H9 (cell line): Measurements from ENCODE around the gene CAPSL. TPM values are rescaled to one million over a fixed set of nuclear protein-coding genes. Genes with fewer than 3 reads are reported as not detected.

ENCODE experiments used
- DNase-seq: peaks from one replicate; pipeline ENCODE4 v3.0.0-alpha.2; 2017
- H2AFZ ChIP-seq: one replicate; pipeline ENCODE4 v1.6.1; 2013; ENCODE audit warnings: mild to moderate bottlenecking, low read length, control low read depth, moderate library complexity
- H2AK5ac ChIP-seq: 2 replicates; pipeline ENCODE4 v1.6.1; 2013; ENCODE audit warnings: low read length, control low read depth, mixed read lengths; ENCODE audit not compliant: insufficient read length
- H2BK120ac ChIP-seq: one replicate; pipeline ENCODE4 v1.6.1; 2013; ENCODE audit warnings: low read depth, mild to moderate bottlenecking, low read length, control low read depth, inconsistent platforms; ENCODE audit not compliant: poor library complexity, severe bottlenecking
- H2BK12ac ChIP-seq: 2 replicates; pipeline ENCODE4 v1.6.1; 2013; ENCODE audit warnings: low read length, control low read depth, mixed read lengths, low read depth; ENCODE audit not compliant: insufficient read length
- H2BK15ac ChIP-seq: 2 replicates; pipeline ENCODE4 v1.6.1; 2013; ENCODE audit warnings: low read depth, low read length, control low read depth
- H2BK20ac ChIP-seq: one replicate; pipeline ENCODE4 v1.6.1; 2013; ENCODE audit warnings: low read depth, mild to moderate bottlenecking, low read length, control low read depth, inconsistent platforms; ENCODE audit not compliant: poor library complexity, severe bottlenecking
- H2BK5ac ChIP-seq: 2 replicates; pipeline ENCODE4 v1.6.1; 2013; ENCODE audit warnings: low read length, control low read depth, mixed read lengths; ENCODE audit not compliant: insufficient read length
- H3K14ac ChIP-seq: 2 replicates; pipeline ENCODE4 v1.6.1; 2013; ENCODE audit warnings: low read length, control low read depth; ENCODE audit not compliant: insufficient read depth
- H3K18ac ChIP-seq: 2 replicates; pipeline ENCODE4 v1.6.1; 2013; ENCODE audit warnings: low read depth, mild to moderate bottlenecking, mixed read lengths, low read length, control low read depth; ENCODE audit not compliant: insufficient read length
- H3K23ac ChIP-seq: 2 replicates; pipeline ENCODE4 v1.6.1; 2013; ENCODE audit warnings: low read length, control low read depth, mixed read lengths, low read depth; ENCODE audit not compliant: insufficient read length
- H3K23me2 ChIP-seq: 2 replicates; pipeline ENCODE4 v1.6.1; 2013; ENCODE audit warnings: low read depth, mild to moderate bottlenecking, mixed read lengths, low read length, control low read depth; ENCODE audit not compliant: insufficient read length, poor library complexity, severe bottlenecking
- H3K27ac ChIP-seq: 2 replicates; pipeline ENCODE4 v1.5.1; 2013; ENCODE audit warnings: low read length, control low read depth, mixed read lengths, low read depth; ENCODE audit not compliant: insufficient read length
- H3K27me3 ChIP-seq: 2 replicates; pipeline ENCODE4 v1.6.1; 2013; ENCODE audit warnings: low read length, control low read depth, inconsistent platforms; ENCODE audit not compliant: insufficient read depth
- H3K4ac ChIP-seq: 2 replicates; pipeline ENCODE4 v1.6.1; 2013; ENCODE audit warnings: low read depth, mild to moderate bottlenecking, control low read depth, inconsistent platforms, low read length, moderate library complexity
- H3K4me1 ChIP-seq: 2 replicates; pipeline ENCODE4 v1.6.1; 2013; ENCODE audit warnings: low read length, control low read depth, inconsistent platforms; ENCODE audit not compliant: insufficient read depth
- H3K4me2 ChIP-seq: 2 replicates; pipeline ENCODE4 v1.6.1; 2013; ENCODE audit warnings: low read length, control low read depth, mixed read lengths; ENCODE audit not compliant: insufficient read length, insufficient read depth
- H3K56ac ChIP-seq: 2 replicates; pipeline ENCODE4 v1.6.1; 2013; ENCODE audit warnings: low read depth, mild to moderate bottlenecking, mixed read lengths, low read length, control low read depth; ENCODE audit not compliant: insufficient read length
- H3K79me1 ChIP-seq: 2 replicates; pipeline ENCODE4 v1.6.1; 2013; ENCODE audit warnings: low read depth, mild to moderate bottlenecking, moderate library complexity, low read length, control low read depth, inconsistent platforms; ENCODE audit not compliant: insufficient read depth, poor library complexity, severe bottlenecking
- H3K79me2 ChIP-seq: 2 replicates; pipeline ENCODE4 v1.6.1; 2013; ENCODE audit warnings: low read length, control low read depth, inconsistent platforms; ENCODE audit not compliant: insufficient read depth
- H3K9ac ChIP-seq: 2 replicates; pipeline ENCODE4 v1.6.1; 2013; ENCODE audit warnings: low read length, control low read depth, mixed read lengths; ENCODE audit not compliant: insufficient read length; ENCODE audit errors: extremely low read depth
- H3K9me3 ChIP-seq: one replicate; pipeline ENCODE4 v1.6.1; 2013; ENCODE audit warnings: low read depth, low read length, inconsistent platforms; ENCODE audit not compliant: control insufficient read depth
- H3T11ph ChIP-seq: one replicate; pipeline ENCODE4 v1.6.1; 2013; ENCODE audit warnings: mild to moderate bottlenecking, low read length, control low read depth, inconsistent platforms
- H4K20me1 ChIP-seq: one replicate; pipeline ENCODE4 v1.6.1; 2013; ENCODE audit not compliant: control insufficient read depth, insufficient read length, insufficient read depth
- H4K5ac ChIP-seq: 2 replicates; pipeline ENCODE4 v1.6.1; 2013; ENCODE audit warnings: low read depth, mild to moderate bottlenecking, mixed read lengths, low read length, control low read depth; ENCODE audit not compliant: insufficient read length
- H4K8ac ChIP-seq: replicated peaks from 2 replicates; pipeline ENCODE4 v1.6.1; 2013; ENCODE audit warnings: low read length, control low read depth, mixed read lengths, low read depth; ENCODE audit not compliant: insufficient read length
- H4K91ac ChIP-seq: 2 replicates; pipeline ENCODE4 v1.6.1; 2013; ENCODE audit warnings: low read depth, mild to moderate bottlenecking, moderate library complexity, mixed read lengths, low read length, control low read depth; ENCODE audit not compliant: insufficient read length
- H3K27ac Mint-ChIP-seq, 3 experiments: 2 replicates in 2 of 3; 3 replicates in 1 of 3; pipeline ENCODE4 v1.8.0; 2020 to 2021; ENCODE audit warnings: mixed read lengths in 3 of 3, mild to moderate bottlenecking in 1 of 3, moderate library complexity in 1 of 3
- H3K27me3 Mint-ChIP-seq: 2 replicates; pipeline ENCODE4 v1.8.0; 2021; ENCODE audit warnings: low read depth, mild to moderate bottlenecking, moderate library complexity, mixed read lengths
- H3K36me3 Mint-ChIP-seq, 3 experiments: 2 replicates in 2 of 3; 3 replicates in 1 of 3; pipeline ENCODE4 v1.8.0; 2020 to 2021; ENCODE audit warnings: low read depth in 3 of 3, mixed read lengths in 3 of 3; ENCODE audit not compliant: insufficient read depth in 1 of 3
- H3K4me1 Mint-ChIP-seq, 2 experiments: 2 replicates each; pipeline ENCODE4 v1.8.0; 2020; ENCODE audit warnings: mixed read lengths in 2 of 2
- H3K4me3 Mint-ChIP-seq, 2 experiments: 2 replicates in 1 of 2; 3 replicates in 1 of 2; pipeline ENCODE4 v1.8.0; 2020 to 2021; ENCODE audit warnings: mild to moderate bottlenecking in 2 of 2, mixed read lengths in 2 of 2, moderate library complexity in 1 of 2
- H3K9me3 Mint-ChIP-seq, 2 experiments: 2 replicates in 1 of 2; 3 replicates in 1 of 2; pipeline ENCODE4 v1.8.0; 2020; ENCODE audit warnings: mild to moderate bottlenecking in 2 of 2, mixed read lengths in 2 of 2, moderate library complexity in 1 of 2
- total RNA-seq: library from RNA; stranded (reverse); gene quantifications from 2 replicates; pipeline ENCODE4 v1.2.1, GENCODE V29; 2021
- TF ChIP-seq, protein P1 (sequence below): fragments of 200-600 bp; sonication (generic); conservative IDR thresholded peaks from 3 replicates; pipeline ENCODE4 v1.8.0; 2021; ENCODE audit warnings: antibody characterized with exemption, mild to moderate bottlenecking

Gene CAPSL
- total RNA-seq, 1 experiment from 2014 or later, result not detected

DNA sequence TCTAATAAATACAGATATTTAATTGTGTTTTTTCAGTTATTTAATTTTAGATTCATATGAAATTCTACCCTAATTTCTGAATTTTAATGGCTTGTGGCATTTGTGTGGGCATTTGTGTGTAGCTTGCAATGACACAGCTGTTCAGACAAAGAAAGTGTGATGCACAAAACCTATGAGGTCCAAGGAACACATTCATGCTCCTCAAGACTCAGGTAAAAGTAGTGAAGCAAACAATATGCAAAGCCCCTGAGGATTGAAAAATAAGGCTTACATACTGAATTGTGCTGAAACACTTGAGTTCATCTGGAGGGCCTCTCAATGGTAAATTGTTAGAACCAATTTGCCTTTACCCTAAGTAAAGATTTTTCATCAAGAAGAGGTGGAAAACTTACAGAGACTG is 53.6 kb downstream of the CAPSL start:
- Histone ChIP-seq H3K9ac (no peak overlapping the region), H3K27ac (no peak overlapping the region)

More for the DNA sequence above, 53.6 kb downstream of the CAPSL start:
- H3K27me3 ChIP-seq, result no peaks in the 10 kb centered on the region
- no peak overlapping the region for H3K14ac ChIP-seq
- no peak overlapping the region for H3K4me2 ChIP-seq
- no peak overlapping the region for H4K8ac ChIP-seq
- H2AFZ ChIP-seq, result no peak overlapping the region
- H3K27ac Mint-ChIP-seq, result no peak overlapping the region
- H3K4me1 Mint-ChIP-seq, result peaks cover 0 to 5% of the 10 kb centered on the region in 2 experiments; a peak in 2 of 4 replicates
- H3K4ac ChIP-seq, result no peak overlapping the region
- no peaks in the 10 kb centered on the region for H3K79me1 ChIP-seq
- no peaks in the 10 kb centered on the region for H3K36me3 Mint-ChIP-seq
- no peak overlapping the region for H3K4me3 Mint-ChIP-seq
- H3K27me3 Mint-ChIP-seq, result no peaks in the 10 kb centered on the region
- no peaks in the 10 kb centered on the region for H3K9me3 ChIP-seq
- no peak overlapping the region for H4K91ac ChIP-seq
- no peak overlapping the region for H2BK20ac ChIP-seq
- H2BK5ac ChIP-seq, result no peak overlapping the region
- no peak overlapping the region for H4K5ac ChIP-seq
- H3T11ph ChIP-seq, result no peak overlapping the region
- no peaks in the 10 kb centered on the region for H3K4me1 ChIP-seq
- H3K23me2 ChIP-seq, result no peaks in the 10 kb centered on the region
- H2BK120ac ChIP-seq, result no peak overlapping the region
- no peak overlapping the region for H2BK12ac ChIP-seq
- H2BK15ac ChIP-seq, result no peak overlapping the region
- TF ChIP-seq, protein P1, sequence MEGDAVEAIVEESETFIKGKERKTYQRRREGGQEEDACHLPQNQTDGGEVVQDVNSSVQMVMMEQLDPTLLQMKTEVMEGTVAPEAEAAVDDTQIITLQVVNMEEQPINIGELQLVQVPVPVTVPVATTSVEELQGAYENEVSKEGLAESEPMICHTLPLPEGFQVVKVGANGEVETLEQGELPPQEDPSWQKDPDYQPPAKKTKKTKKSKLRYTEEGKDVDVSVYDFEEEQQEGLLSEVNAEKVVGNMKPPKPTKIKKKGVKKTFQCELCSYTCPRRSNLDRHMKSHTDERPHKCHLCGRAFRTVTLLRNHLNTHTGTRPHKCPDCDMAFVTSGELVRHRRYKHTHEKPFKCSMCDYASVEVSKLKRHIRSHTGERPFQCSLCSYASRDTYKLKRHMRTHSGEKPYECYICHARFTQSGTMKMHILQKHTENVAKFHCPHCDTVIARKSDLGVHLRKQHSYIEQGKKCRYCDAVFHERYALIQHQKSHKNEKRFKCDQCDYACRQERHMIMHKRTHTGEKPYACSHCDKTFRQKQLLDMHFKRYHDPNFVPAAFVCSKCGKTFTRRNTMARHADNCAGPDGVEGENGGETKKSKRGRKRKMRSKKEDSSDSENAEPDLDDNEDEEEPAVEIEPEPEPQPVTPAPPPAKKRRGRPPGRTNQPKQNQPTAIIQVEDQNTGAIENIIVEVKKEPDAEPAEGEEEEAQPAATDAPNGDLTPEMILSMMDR, result no peak
- no peak overlapping the region for H3K23ac ChIP-seq
- no peaks in the 10 kb centered on the region; a peak in 1 of 5 replicates for H3K9me3 Mint-ChIP-seq
- no peaks in the 10 kb centered on the region for H4K20me1 ChIP-seq
- no peak overlapping the region for H2AK5ac ChIP-seq
- no peaks in the 10 kb centered on the region for H3K79me2 ChIP-seq
- H3K18ac ChIP-seq, result no peak overlapping the region
- no peak overlapping the region for H3K56ac ChIP-seq
- no peak for DNase-seq
